DND-41 (cell line): ENCODE results near the gene LGALSL.

Source experiments
- ATAC-seq: fragments of 200-7000 bp; cut with Tn5 transposase; 3 replicates; pipeline ENCODE4 v1.9.1; 2021; ENCODE audit warnings: low read depth; ENCODE audit not compliant: insufficient read depth
- DNase-seq: peaks from one replicate; pipeline ENCODE4 v3.0.0-alpha.2; 2020
- H2AFZ ChIP-seq: 2 replicates; pipeline ENCODE4 v1.6.0; 2012; ENCODE audit warnings: low read depth, low read length
- H3K27ac ChIP-seq: 2 replicates; pipeline ENCODE4 v1.5.1; 2012; ENCODE audit warnings: low read length, inconsistent platforms
- H3K27me3 ChIP-seq: fragments of 200-600 bp; sonication (generic); 2 replicates; pipeline ENCODE4 v1.6.0; 2012; ENCODE audit warnings: low read length, mild to moderate bottlenecking, inconsistent platforms; ENCODE audit not compliant: insufficient read depth, poor library complexity
- H3K36me3 ChIP-seq: 2 replicates; pipeline ENCODE4 v1.5.1; 2012; ENCODE audit warnings: low read length, inconsistent platforms; ENCODE audit not compliant: insufficient read depth
- H3K4me1 ChIP-seq: 2 replicates; pipeline ENCODE4 v1.5.1; 2012; ENCODE audit warnings: mild to moderate bottlenecking, low read length; ENCODE audit not compliant: insufficient read depth
- H3K4me2 ChIP-seq: 2 replicates; pipeline ENCODE4 v1.6.0; 2012; ENCODE audit warnings: mild to moderate bottlenecking, moderate library complexity, low read length, inconsistent platforms; ENCODE audit not compliant: insufficient read depth
- H3K4me3 ChIP-seq, 2 experiments: fragments of 200-600 bp in 1 of 2; shearing (Covaris generic) in 1 of 2; 2 replicates each; pipeline ENCODE4 v1.5.1; 2012 to 2016; ENCODE audit warnings: inconsistent platforms in 2 of 2, low read length in 2 of 2, mild to moderate bottlenecking in 2 of 2, low read depth in 1 of 2, moderate library complexity in 1 of 2
- H3K79me2 ChIP-seq: 2 replicates; pipeline ENCODE4 v1.6.0; 2012; ENCODE audit warnings: low read length, inconsistent platforms; ENCODE audit not compliant: insufficient read depth
- H3K9ac ChIP-seq: 2 replicates; pipeline ENCODE4 v1.6.0; 2012; ENCODE audit warnings: low read depth, mild to moderate bottlenecking, inconsistent platforms, low read length, moderate library complexity
- H3K9me3 ChIP-seq: 2 replicates; pipeline ENCODE4 v1.5.1; 2012; ENCODE audit warnings: low read length, moderate library complexity, mild to moderate bottlenecking, inconsistent platforms; ENCODE audit not compliant: insufficient read depth, severe bottlenecking
- H4K20me1 ChIP-seq: 2 replicates; pipeline ENCODE4 v1.6.0; 2012; ENCODE audit warnings: low read length; ENCODE audit not compliant: insufficient read depth
- EZH2 ChIP-seq: IDR thresholded peaks from 3 replicates; pipeline ENCODE4 v1.6.1; 2012; ENCODE audit warnings: borderline replicate concordance, low read depth, mild to moderate bottlenecking, moderate library complexity, low read length, inconsistent platforms; ENCODE audit not compliant: severe bottlenecking
- TF ChIP-seq, protein P1 (sequence below): IDR thresholded peaks from 2 replicates; pipeline ENCODE4 v1.5.1; 2012; ENCODE audit warnings: borderline replicate concordance, low read length, moderate library complexity, mild to moderate bottlenecking; ENCODE audit not compliant: poor library complexity, severe bottlenecking; ENCODE audit errors: extremely low read depth

Gene LGALSL

DNA sequence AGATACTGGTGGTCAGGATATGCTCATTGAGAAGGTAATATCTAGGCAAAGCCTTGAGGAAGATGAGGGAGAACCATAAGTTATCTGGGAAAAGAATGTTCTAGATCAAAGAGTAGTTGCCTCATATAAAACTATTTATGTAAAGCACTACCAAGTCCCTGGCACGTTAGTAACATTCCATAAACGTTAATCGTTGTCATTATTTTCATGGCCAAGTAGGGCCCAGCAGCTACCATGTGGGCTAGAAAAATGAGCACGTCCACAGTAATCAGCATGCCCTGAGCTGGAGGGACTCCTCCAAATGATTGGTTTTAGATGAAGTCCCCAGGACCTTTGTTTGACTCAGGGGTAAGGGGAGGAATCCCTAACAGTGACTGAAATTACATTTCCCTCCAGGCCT, 37.5 kb downstream of the LGALSL start:
- Histone ChIP-seq H3K27me3 (peaks cover 29% of the 10 kb centered on the region), H3K36me3 (no peaks in the 10 kb centered on the region), H3K4me1 (peaks cover 3% of the 10 kb centered on the region), H3K79me2 (no peaks in the 10 kb centered on the region), H3K4me2 (no peak overlapping the region), H3K27ac (no peak overlapping the region), H3K4me3 (no peak overlapping the region), H2AFZ (no peak overlapping the region), H3K9ac (no peak overlapping the region), H4K20me1 (peaks cover 4% of the 10 kb centered on the region; the same call in 1 of the 2 replicates), H3K9me3 (no peaks in the 10 kb centered on the region)
- ATAC-seq (no peak), DNase-seq (no peak)
- TF ChIP-seq EZH2, result no peak
- TF ChIP-seq, protein P1, sequence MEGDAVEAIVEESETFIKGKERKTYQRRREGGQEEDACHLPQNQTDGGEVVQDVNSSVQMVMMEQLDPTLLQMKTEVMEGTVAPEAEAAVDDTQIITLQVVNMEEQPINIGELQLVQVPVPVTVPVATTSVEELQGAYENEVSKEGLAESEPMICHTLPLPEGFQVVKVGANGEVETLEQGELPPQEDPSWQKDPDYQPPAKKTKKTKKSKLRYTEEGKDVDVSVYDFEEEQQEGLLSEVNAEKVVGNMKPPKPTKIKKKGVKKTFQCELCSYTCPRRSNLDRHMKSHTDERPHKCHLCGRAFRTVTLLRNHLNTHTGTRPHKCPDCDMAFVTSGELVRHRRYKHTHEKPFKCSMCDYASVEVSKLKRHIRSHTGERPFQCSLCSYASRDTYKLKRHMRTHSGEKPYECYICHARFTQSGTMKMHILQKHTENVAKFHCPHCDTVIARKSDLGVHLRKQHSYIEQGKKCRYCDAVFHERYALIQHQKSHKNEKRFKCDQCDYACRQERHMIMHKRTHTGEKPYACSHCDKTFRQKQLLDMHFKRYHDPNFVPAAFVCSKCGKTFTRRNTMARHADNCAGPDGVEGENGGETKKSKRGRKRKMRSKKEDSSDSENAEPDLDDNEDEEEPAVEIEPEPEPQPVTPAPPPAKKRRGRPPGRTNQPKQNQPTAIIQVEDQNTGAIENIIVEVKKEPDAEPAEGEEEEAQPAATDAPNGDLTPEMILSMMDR, result no peak

DNA sequence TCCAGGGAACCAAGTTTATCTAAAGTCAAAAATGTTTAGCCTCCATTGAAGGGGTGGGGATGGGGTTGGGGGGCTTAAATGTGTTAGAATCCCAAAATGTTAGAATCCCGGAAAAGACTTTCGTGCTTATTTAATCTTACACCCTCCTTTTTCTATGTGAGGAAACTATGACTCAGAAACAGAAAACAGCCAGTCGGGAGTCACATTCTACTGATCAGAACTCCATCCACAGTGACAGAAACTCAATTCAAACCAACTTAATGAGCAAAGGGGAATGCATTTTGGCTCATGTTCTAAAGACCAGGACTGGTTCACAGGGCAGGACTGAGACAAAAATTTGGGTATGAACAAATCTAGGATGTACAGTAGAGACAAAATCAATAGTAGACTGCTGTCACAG, 38.3 kb downstream of the LGALSL start:
- TF ChIP-seq, protein P1, result no peak
- no peak for TF ChIP-seq EZH2
- ATAC-seq (no peak), DNase-seq (no peak)
- Histone ChIP-seq H3K9me3 (no peaks in the 10 kb centered on the region), H3K4me2 (no peak overlapping the region), H3K9ac (no peak overlapping the region), H3K4me3 (no peak overlapping the region), H4K20me1 (peaks cover 4% of the 10 kb centered on the region; the same call in 1 of the 2 replicates), H3K4me1 (peaks cover 3% of the 10 kb centered on the region), H2AFZ (no peak overlapping the region), H3K27ac (no peak overlapping the region), H3K36me3 (no peaks in the 10 kb centered on the region), H3K27me3 (peaks cover 35% of the 10 kb centered on the region), H3K79me2 (no peaks in the 10 kb centered on the region)

DNA sequence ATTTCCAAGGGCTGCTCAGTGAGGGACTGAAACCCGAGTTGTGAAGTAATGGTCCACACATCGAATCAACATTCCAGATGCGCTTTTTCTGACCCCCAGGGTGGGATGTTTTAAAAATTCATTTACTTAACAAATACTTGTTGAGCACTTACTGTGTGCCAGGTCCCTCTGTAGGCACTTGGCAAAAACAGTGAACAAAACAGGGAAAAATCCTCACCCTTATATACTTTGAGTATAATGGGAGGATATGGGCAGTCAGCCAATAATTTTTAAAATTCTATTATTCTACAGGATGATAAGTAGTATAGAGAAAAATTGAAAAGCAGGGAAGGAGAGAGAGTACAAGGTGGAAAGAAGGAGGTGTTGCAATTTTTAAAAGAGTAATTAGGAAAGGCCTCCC, 38.9 kb downstream of the LGALSL start:
- H3K9ac ChIP-seq, result no peak overlapping the region
- no peaks in the 10 kb centered on the region for H3K9me3 ChIP-seq
- ATAC-seq (no peak), DNase-seq (no peak)
- H3K4me1 ChIP-seq, result peaks cover 3% of the 10 kb centered on the region
- H2AFZ ChIP-seq, result no peak overlapping the region
- H4K20me1 ChIP-seq, result peaks cover 4% of the 10 kb centered on the region; the same call in 1 of the 2 replicates
- H3K36me3 ChIP-seq, result no peaks in the 10 kb centered on the region
- peaks cover 40% of the 10 kb centered on the region for H3K27me3 ChIP-seq
- no peaks in the 10 kb centered on the region for H3K79me2 ChIP-seq
- no peak for TF ChIP-seq EZH2
- TF ChIP-seq, protein P1, result no peak
- H3K4me3 ChIP-seq, result no peak overlapping the region
- H3K27ac ChIP-seq, result no peak overlapping the region
- no peak overlapping the region for H3K4me2 ChIP-seq

DNA sequence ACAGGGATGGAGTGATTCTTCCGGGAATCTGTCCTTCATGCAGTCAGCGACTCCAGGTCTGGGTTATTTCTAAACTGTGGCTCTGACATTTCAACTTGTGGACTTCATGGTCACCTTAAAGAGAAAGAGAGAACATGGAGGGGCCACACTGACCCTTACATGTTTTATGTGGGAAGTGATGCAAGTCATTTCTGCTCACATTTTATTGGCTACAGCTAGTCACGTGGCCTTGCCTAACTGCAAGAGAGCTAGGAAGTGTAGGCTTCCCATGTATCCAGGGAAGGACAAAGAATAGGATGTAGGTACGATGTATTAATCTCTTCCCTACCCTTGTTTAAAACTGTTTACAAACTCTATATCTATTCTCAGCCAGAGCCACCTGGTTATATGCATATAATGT, 39.8 kb downstream of the LGALSL start:
- DNase-seq (no peak), ATAC-seq (no peak)
- Histone ChIP-seq H3K9ac (no peak overlapping the region), H3K79me2 (no peaks in the 10 kb centered on the region), H3K36me3 (no peaks in the 10 kb centered on the region), H3K4me1 (no peaks in the 10 kb centered on the region), H3K4me3 (no peak overlapping the region), H3K27ac (no peak overlapping the region), H4K20me1 (no peaks in the 10 kb centered on the region), H3K27me3 (peaks cover 49% of the 10 kb centered on the region), H3K4me2 (no peak overlapping the region), H2AFZ (no peak overlapping the region), H3K9me3 (no peaks in the 10 kb centered on the region)
- TF ChIP-seq, protein P1, result no peak
- no peak for TF ChIP-seq EZH2
